Measurements from ENCODE around the gene PPAN. TPM values are rescaled to one million over a fixed set of nuclear protein-coding genes. Genes with fewer than 3 reads are reported as not detected.
A peak's percentile ranks its signal among the peaks of the same experiment; 100 is the strongest.

Gene PPAN, protein sequence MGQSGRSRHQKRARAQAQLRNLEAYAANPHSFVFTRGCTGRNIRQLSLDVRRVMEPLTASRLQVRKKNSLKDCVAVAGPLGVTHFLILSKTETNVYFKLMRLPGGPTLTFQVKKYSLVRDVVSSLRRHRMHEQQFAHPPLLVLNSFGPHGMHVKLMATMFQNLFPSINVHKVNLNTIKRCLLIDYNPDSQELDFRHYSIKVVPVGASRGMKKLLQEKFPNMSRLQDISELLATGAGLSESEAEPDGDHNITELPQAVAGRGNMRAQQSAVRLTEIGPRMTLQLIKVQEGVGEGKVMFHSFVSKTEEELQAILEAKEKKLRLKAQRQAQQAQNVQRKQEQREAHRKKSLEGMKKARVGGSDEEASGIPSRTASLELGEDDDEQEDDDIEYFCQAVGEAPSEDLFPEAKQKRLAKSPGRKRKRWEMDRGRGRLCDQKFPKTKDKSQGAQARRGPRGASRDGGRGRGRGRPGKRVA
- polyA plus RNA-seq (2012; ENCODE audit: missing spikeins): 61.1 TPM

DNA sequence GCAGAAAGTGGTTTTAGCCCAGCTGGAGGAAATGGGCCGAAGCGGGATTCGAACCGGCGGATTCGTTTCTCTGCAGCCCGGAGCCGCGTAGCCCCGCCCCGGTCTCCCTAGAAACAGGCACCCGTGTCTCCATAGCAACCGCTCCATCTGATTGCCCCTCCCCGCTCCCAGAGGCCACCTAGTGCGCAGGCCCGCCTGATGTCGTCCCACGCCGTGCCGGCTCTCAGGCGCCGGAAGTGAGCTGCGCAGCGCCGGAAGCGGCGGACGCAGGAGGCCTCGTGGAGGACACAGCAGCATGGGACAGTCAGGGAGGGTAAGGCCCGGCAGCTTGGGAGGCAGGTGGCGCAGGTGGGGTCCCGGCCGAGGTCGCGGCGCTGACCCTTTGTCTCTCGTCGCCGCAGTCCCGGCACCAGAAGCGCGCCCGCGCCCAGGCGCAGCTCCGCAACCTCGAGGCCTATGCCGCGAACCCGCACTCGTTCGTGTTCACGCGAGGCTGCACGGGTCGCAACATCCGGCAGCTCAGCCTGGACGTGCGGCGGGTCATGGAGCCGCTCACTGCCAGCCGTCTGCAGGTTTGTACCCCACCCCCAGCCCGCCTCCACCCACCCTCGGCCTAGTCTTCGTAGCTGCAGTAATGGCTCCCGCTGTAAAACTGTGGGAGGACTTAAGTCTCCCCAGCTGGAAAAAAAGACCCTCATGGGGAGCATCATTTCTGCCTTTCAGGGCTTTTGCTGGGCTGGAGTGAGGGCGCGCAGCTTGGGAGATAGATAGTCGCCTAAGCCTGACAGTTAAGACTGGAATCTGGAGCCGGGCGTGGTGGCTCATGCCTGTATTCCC, at the start of gene PPAN:
PPAN (plus strand) TSS at position 263 of the 837 bp plus-strand sequence; CDS start at position 296, 33 bp downstream.
- DNase-seq (ENCODE audit: insufficient read length): peak; percentile 97
- TF ChIP-seq POLR2AphosphoS5 (IDR thresholded peaks at IDR 0.05; ENCODE audit: low read depth, low read length) (peak; percentile 77; the same call in 1 of the 2 replicates), POLR2A (IDR thresholded peaks at IDR 0.05; ENCODE audit: low read depth, low read length) (peak; percentile 89), TAF1 (IDR thresholded peaks at IDR 0.05; ENCODE audit: borderline replicate concordance, low read depth, low read length) (peak; percentile 81)
- peak; percentile 97 for FAIRE-seq

DNA sequence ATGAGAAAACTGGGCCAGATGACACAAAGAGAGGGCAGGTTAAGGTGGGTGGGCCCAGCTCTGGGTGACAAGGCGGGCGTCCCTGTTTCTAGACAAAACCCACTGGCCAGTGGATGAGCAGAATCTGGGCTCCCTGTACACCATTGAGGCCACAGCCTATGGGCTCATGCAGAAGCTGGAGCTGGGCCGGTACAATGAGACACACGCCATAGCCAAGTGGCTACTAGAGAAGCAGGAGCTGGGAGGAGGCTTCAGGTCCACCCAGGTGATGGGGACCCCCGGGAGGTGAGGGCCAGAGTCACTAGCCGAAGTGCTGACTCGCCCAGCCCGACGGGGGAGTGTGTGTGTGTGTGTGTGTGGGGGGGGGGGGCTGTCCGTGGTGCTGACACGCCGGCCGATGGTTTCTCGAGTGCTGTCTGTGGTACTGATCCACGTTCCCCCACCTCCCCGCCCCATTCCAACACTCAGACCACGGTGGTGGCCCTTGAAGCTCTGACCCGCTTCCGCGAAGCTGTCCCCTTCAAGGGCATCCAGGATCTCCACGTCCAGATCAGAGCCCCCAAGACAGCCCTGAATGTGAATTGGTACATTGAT, 44.3 kb upstream of the PPAN start:
- no peak for DNase-seq (ENCODE audit: insufficient read length)
- TF ChIP-seq POLR2A (IDR thresholded peaks at IDR 0.05; ENCODE audit: low read depth, low read length) (no peak), TAF1 (IDR thresholded peaks at IDR 0.05; ENCODE audit: borderline replicate concordance, low read depth, low read length) (no peak), POLR2AphosphoS5 (IDR thresholded peaks at IDR 0.05; ENCODE audit: low read depth, low read length) (no peak)
- FAIRE-seq: no peak

DNA sequence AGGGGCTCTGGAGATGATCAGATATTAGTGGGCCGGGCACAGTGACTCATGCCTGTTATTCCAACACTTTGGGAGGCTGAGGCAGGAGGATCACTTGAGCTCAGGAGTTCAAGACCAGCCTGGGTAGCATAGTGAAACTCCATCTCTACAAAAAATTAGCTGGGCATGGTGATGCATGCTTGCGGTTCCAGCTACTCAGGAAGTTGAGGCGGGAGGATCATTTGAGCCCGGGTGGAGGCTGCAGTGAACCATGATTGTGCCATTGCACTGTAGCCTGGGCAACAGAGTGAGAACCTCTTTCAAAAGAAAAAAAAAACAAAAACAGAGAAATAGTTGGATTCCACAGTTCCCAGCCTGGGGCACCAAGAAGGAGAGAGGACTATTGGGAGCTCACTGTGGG, 38.0 kb upstream of the PPAN start:
- DNase-seq (ENCODE audit: insufficient read length) (no peak), FAIRE-seq (no peak)
- TF ChIP-seq POLR2AphosphoS5 (IDR thresholded peaks at IDR 0.05; ENCODE audit: low read depth, low read length) (no peak), TAF1 (IDR thresholded peaks at IDR 0.05; ENCODE audit: borderline replicate concordance, low read depth, low read length) (no peak), POLR2A (IDR thresholded peaks at IDR 0.05; ENCODE audit: low read depth, low read length) (no peak)

DNA sequence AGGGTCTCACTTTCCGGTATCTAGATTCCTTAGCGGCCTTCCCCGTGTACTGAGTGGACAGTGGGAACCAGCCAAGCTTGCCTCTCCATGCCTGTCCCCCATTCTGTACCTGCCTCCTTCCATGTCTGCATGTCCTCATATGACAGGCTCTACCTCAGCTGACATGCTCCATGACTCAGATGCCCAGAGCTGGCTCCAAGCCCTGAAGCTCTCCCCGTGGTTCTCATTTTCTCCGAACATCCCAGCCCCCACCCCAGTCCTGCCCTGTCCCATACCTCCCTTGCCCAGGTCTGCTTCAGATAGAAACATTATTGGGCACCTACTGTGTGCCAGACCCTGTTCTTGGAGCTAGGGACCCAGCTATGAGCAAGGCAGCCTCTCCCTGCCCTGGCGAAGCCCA, 37.1 kb upstream of the PPAN start:
- no peak for DNase-seq (ENCODE audit: insufficient read length)
- no peak for FAIRE-seq

DNA sequence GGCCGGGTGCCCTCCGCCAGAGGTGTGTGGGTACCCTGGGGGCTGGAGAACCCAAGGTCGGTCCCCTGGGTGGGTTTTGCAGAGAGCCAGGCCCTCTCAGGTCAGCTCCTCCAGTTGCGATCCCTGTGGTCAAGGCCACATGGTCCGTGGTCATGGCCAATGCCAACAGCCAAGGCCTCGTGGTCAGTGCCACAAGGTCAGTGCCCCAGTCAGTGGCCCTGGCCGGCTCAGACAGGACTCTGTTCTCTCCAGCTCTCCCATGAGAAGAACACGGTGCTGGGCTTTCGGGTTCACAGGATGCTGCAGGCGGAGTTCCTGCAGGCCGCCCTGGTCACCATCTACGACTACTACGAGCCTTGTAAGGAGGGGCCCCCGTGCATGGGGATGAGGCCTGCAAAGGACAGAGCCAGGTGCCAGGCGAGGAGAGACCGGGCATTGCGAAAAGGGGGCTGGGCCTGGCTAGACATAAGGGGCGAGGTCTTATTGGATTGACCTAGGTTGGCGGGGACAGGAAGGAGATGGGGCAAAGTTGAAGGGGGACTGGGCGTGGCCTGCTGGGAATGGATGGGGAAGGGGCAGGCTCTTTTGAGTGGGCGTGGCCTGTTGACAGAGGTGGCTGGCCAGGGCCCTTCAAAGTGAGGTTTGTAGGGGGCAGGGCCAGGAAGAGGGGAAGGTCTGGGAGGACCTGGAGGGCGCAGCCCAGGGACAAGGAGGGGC, 35.3 kb upstream of the PPAN start:
- no peak for FAIRE-seq
- no peak for TF ChIP-seq POLR2AphosphoS5 (IDR thresholded peaks at IDR 0.05; ENCODE audit: low read depth, low read length)
- TF ChIP-seq TAF1 (IDR thresholded peaks at IDR 0.05; ENCODE audit: borderline replicate concordance, low read depth, low read length): no peak
- TF ChIP-seq POLR2A (IDR thresholded peaks at IDR 0.05; ENCODE audit: low read depth, low read length): no peak
- no peak for DNase-seq (ENCODE audit: insufficient read length)

More for the DNA sequence above, 37.1 kb upstream of the PPAN start:
- TF ChIP-seq POLR2AphosphoS5 (IDR thresholded peaks at IDR 0.05; ENCODE audit: low read depth, low read length) (no peak), TAF1 (IDR thresholded peaks at IDR 0.05; ENCODE audit: borderline replicate concordance, low read depth, low read length) (no peak), POLR2A (IDR thresholded peaks at IDR 0.05; ENCODE audit: low read depth, low read length) (no peak)

DNA sequence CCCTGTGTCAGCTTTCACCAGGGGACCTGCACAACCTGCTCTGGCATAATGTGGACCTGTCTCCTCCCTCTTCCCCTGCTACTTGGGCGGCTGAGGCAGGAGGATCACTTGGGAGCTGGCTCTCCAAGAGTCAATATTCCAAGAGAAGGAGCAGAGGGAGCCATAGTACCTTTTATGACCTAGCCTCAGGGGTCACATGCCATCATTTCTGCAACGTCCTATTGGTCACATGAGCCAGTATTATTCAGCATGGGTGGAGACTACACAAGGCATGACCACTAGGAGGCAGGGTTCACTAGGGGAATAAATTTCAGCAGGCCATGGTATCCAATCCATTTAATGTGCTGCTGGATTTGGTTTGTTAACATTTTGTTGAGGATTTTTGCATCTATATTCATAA, 32.0 kb upstream of the PPAN start:
- DNase-seq (ENCODE audit: insufficient read length) (no peak), FAIRE-seq (peak; percentile 79)
- TF ChIP-seq TAF1 (IDR thresholded peaks at IDR 0.05; ENCODE audit: borderline replicate concordance, low read depth, low read length) (no peak), POLR2A (IDR thresholded peaks at IDR 0.05; ENCODE audit: low read depth, low read length) (no peak), POLR2AphosphoS5 (IDR thresholded peaks at IDR 0.05; ENCODE audit: low read depth, low read length) (no peak)

DNA sequence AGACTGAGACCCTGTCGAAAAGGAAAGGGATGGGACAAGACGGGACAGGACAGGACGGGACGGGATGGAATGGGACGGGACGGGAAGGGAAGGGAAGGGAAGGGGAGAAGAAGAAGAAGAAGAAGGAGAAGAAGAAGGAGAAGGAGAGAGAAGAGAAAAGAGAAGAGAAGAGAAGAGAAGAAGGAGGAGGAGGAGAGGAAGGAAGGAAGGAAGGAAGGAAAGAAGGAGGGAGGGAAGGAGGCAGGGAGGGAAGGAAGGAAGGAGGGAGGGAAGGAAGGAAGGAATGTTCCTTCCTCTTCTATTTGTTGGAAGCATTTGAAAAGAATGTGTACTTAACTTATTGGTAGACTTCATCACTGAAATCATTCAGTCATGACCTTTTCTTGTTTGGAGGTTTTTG, 29.6 kb upstream of the PPAN start:
- FAIRE-seq (no peak), DNase-seq (ENCODE audit: insufficient read length) (no peak)
- TF ChIP-seq TAF1 (IDR thresholded peaks at IDR 0.05; ENCODE audit: borderline replicate concordance, low read depth, low read length) (no peak), POLR2AphosphoS5 (IDR thresholded peaks at IDR 0.05; ENCODE audit: low read depth, low read length) (no peak), POLR2A (IDR thresholded peaks at IDR 0.05; ENCODE audit: low read depth, low read length) (no peak)

DNA sequence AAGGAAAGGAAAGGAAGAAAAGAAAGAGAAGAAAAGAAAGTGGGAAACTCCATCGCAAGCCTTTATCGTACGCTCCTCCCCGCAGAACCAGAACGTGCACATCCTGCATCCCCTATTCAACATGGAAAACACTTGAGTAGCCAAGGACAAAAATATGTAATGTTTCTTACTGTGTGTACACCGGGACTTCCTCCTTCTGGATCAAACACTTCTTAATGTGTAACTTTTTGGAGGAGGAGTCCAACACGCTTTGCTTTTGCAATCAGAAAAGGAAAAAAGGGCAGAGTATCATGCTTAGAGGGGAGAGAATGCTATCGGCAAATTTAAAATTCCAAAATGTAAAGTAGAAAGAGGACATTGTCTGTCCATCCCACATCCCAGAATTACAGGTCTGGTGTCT, 27.8 kb upstream of the PPAN start:
- no peak for DNase-seq (ENCODE audit: insufficient read length)
- no peak for TF ChIP-seq POLR2AphosphoS5 (IDR thresholded peaks at IDR 0.05; ENCODE audit: low read depth, low read length)
- TF ChIP-seq TAF1 (IDR thresholded peaks at IDR 0.05; ENCODE audit: borderline replicate concordance, low read depth, low read length): no peak
- no peak for TF ChIP-seq POLR2A (IDR thresholded peaks at IDR 0.05; ENCODE audit: low read depth, low read length)
- no peak for FAIRE-seq

DNA sequence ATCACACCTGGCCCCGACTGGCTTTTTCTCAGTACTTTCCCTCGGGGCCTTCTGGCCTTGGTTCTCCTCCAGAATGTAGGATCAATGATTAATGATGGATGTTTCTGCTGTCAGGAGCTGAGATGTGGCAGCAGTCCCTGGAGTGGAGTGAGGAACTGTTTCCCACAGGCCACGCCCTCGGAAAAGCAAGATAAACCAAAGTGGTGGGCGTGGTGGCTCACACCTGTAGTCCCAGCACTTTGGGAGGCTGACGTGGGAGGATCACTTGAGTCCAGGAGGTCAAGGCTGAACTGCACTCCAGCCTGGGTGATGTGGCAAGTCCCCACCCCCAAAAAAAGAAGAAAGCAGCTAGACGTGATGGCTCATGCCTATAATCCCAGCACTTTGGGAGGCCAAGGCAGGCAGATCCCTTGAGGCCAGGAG, 27.1 kb upstream of the PPAN start:
- no peak for FAIRE-seq
- no peak for TF ChIP-seq TAF1 (IDR thresholded peaks at IDR 0.05; ENCODE audit: borderline replicate concordance, low read depth, low read length)
- TF ChIP-seq POLR2A (IDR thresholded peaks at IDR 0.05; ENCODE audit: low read depth, low read length): no peak
- TF ChIP-seq POLR2AphosphoS5 (IDR thresholded peaks at IDR 0.05; ENCODE audit: low read depth, low read length): no peak
- DNase-seq (ENCODE audit: insufficient read length): no peak

DNA sequence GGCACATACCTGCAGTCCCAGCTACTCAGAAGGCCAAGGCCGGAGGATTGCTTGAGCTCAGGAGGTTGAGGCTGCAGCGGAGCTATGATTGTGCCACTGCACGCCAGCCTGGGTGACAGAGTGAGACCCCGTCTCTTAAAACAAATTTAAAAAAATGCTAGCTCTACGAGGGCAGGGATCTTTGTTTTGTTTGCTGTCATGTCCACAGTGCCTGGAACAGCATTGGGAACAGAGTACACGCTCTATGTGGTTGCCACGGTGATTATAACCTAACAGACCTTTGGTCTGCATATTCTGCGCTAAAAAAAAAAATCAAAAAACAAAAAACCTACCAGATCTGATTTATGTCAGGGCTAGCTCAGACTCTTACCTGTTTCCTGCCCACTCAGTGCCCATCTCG, 22.3 kb upstream of the PPAN start:
- TF ChIP-seq TAF1 (IDR thresholded peaks at IDR 0.05; ENCODE audit: borderline replicate concordance, low read depth, low read length) (no peak), POLR2A (IDR thresholded peaks at IDR 0.05; ENCODE audit: low read depth, low read length) (no peak), POLR2AphosphoS5 (IDR thresholded peaks at IDR 0.05; ENCODE audit: low read depth, low read length) (no peak)
- DNase-seq (ENCODE audit: insufficient read length) (no peak), FAIRE-seq (no peak)

Measured in GM12892 (cell line).